Measurements from ENCODE around the gene RASAL1.

The RASAL1 gene

DNA sequence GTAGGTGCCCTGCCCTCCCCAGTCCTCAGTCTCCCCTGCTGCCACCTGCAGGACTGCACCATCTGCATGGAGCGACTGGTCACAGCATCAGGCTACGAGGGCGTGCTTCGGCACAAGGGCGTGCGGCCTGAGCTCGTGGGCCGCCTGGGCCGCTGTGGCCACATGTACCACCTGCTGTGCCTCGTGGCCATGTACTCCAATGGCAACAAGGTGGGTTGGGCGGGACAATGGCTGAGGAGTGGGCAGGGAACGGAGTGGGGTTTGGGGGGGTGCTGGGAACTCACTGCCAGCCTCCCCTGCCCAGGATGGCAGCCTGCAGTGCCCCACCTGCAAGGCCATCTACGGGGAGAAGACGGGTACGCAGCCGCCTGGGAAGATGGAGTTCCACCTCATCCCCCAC is 40.8 kb downstream of the RASAL1 start:
- DNase-seq, result no peak

DNA sequence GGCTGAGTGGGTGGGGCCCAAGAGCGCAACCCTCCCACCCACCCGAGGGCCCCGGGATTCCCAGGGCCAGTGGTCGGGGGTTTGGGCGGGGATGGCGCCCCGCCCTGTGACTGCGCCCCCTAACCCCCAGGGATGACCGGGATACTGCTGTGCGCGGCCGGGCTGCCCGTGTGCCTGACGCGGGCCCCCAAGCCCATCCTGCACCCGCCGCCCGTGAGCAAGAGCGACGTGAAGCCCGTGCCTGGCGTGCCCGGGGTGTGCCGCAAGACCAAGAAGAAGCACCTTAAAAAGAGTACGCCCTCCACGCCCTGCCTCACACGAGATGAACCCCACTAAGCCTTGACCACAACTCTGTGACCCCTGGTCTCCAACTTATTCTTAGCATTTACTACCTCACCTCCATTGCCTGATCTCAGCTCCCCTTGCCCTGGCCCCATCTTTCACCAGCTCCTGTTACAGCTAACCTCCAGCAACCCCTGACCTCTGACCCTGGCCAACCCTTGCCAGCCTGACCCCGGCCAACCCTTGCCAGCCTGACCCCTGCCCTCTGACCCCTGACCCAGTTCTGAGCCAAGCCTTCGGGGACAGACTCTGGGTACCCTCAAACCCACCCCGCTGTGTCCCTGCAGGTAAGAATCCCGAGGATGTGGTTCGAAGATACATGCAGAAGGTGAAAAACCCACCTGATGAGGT is 42.0 kb downstream of the RASAL1 start:
- no peak for DNase-seq

DNA sequence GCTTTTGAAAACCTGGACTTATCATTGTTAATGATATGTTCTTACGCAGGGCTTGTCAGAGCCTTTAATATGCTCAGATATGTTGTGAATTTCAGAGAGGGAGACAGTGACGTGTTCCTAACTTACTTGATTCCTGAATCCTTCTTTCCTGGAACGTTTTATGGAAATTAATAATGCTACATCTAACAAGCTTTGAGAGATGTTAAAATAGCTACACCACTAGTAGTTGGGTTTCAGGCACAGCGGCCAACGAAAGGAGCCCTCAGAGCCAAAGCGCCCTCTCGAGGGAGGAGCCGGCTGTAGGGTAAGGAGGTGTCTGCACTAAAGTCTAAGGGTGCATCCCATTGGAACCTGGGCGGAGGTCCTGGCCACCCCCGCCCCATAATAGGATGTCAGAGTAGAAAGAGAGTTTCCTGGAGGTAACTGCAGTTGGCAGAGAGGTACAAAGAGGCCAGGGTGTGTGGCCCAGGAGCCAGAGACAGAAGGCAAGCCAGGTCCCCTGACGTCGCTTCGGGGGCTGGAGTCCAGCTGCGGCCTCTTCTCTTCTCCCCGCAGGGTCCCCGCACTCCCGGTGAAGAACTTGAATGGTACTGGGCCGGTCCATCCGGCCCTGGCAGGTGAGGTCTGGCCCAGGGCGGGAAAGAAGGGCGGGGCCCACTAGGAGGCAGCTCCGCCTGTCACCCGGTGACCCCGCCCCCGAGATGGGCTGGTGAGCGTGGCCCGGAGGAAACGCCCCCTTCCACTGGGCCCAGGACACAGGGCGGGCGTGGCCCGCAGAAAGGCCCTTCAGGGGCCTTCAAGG is 42.8 kb downstream of the RASAL1 start:
- DNase-seq, result no peak

DNA sequence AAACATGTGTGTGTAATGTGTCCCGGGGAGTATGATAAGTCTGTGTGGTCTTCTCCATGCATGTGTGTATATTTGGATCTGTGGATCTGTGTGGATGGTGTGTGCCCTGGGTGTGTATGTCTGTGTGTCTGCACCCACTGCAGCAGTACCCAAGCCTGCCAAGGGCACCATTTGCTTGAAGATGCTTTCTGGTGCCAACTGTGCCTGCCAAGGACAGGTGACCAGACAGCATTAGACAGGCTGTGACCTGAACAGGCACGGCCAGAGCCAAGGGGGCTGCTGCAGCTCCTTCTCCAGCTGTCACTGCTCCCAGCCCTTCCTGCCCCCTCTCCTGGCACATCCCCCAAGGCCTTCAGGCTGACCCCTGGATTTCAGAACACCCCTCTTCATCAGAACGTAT is 44.1 kb downstream of the RASAL1 start:
- DNase-seq, result no peak

DNA sequence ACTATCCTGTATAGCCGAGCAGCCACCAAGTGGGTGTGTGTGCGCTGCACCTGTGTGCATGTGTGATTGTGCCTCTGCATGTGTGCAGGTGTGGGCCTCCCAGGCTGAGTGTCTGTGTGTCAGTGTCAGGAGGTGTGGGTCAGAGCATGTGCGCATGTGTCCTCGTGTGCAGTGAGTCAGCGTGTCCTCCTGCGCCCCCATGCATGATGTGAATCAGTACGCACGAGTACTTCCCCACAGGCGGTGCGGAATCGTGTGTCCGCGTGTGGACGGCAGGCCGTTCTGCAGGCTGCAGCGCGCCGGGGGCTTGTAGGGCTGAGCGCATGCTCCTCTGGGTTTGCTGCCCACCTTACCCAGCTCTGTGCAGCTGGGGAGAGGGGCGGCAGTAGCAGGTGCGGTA is 44.8 kb downstream of the RASAL1 start:
- no peak for DNase-seq

DNA sequence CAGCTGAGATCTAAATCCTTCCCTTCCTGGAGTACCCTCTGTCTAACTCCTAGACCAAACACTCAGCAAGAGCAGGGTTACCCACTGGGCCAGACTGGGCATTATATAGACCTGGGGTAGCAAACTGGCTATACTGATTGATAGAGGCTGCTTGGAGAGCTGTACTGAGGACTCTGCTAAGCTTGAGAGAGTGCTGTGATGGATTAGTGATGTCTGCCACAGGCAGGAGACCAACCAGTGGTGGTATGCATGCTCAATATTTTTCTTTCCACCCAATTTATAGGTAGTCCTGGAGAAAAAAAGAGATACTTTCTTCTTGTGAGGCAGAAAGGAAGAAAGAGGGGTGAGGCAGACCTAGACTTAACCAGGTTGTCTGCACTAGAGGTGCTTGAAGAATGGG is 45.7 kb downstream of the RASAL1 start:
- no peak for DNase-seq

DNA sequence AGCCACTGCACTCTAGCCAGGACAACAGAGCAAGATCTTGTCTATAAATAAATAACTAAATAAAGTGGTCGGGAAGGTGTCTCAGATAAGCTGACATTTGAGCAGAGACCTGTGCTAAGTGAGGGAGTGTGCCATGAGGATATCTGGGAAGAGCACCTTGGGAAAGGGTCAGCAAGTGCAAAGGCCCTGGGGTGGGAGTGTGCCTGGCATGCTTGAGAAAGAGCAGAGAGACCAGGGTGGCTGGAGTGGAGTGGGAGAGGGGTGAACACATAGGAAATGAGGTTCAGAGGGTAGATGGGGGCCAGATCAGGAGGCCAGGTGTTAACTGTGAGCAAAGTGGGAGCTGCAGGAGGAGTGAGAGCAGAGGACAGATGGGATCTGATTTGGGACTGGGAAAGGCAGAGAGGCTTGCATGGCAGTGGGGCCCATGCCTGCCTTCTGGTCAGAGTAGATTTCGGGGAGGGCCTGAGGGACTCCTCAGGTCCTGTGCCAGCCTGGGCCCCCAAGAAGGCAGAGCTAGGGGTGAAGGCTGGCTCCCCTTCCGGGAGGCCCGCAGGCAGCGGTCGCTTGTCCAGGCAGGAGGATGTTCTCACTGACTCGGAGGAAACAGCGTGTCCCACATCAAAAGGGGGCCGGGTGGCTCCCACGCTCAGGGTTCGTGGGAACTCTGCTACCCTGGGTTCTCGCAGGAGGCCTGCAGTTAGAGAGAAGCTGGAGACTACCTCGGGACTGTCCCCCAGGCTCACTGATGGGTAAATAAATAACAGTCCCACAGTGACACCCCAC is 46.4 kb downstream of the RASAL1 start:
- peak; percentile 78 for DNase-seq

DNA sequence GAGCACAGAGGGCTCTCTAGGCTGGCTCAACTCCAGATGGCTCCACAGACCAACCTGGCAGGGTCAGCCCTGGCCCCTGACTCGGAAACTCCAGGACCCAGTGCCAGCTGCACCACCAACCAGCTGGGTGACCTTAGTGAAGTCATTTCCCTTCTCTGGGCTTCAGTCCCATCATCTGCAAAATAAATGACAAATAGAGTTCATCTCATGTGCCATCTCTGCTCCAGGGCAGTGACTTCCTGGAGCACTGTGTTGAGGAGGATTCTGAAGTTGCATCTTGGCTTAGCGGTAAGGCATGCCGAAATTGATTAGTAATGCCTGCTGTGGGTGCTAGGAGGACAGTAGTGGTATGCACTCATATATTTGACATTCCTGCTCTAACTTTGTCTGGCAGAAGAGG is 47.5 kb downstream of the RASAL1 start:
- no peak for DNase-seq

DNA sequence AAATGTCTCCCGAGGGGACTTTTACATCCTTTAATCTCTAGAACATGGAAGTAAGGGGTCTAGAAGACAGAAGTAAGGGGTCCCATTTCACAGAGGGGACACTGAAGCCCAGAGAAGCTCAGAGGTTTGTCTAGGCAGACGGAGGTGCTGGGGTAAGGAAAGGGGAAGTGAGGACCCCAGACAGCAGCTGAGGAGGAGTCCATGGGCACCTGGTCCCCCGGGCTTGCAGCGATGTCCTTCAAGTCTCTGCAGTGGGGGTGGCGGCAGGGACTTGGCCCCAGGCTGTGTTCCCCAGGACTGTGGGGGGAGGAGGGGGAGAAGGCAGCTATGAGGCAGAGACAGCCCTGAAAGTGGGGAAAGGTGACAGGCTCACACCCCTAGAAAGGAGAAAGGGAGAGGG is 48.4 kb downstream of the RASAL1 start:
- no peak for DNase-seq

DNA sequence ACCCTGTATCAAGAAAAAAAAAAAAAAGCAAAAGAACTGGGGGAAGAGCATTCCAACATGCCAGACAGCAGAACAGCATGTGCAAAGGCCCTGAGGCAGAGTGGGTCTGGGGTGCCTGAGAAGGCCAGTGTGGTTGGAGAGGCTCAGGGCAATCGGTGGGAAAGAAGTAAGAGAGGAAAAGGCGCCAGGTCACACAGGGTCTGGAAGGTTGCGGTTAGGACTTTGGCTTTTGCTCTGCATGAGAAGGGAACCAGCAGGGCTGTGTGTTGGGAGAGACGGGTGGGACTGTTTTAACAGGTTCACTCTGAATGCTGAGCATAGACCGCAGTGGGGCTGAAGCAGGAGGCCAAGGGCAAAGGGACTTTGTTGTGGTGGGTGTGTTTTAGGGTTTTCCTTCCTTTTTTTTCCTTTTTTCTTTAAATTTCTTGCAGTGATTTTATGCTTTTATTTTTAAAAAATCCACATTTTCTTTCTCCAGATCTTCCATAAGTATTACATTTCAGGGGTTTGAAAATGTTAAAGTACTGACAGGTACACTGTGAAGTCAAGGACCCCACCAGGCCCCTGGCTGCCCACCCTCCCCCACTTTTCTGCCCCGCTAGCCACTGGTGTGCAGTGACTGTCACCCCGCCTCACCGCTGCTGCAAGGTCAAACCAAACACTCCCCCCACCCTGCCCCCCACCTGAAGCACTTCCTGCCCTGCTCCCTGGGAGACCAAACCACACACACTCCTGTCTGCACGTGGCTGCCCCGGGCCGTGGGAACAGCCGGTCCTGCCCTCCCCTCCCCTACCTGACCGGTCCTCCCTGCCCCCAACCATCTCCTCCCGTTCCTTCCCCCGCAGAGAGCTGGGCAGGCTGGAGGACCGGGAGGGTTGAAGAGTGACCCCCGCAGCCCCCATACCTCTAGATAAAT is 49.1 kb downstream of the RASAL1 start:
- peak; percentile 19 for DNase-seq

DNA sequence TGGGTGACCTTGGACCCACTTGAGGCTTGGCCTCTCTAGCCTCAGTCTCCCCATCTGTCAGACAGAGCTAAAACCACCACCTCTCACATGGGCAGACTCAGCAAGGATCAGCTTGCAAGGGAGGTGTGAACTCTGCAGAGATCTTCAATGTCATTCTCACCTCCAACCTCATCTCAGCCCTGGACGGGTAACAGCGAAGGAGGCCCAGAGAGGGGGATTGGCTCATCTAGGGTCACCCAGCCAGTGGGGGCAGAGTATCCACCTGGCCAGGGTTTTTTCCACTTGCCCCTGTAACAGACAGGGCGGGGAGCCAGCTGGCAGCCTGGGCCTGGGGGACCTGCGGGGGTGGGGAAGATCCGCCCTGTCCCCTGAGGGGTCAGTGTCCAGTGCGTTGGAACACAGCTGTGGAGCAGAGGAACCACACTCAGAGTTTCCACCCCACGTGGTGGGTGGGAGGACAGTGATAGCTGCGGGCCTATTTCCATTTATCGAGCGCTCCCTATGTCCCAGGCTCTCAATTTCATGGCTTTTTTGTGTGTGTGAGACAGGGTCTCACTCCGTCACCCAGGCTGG is 51.6 kb downstream of the RASAL1 start:
- no peak for DNase-seq

DNA sequence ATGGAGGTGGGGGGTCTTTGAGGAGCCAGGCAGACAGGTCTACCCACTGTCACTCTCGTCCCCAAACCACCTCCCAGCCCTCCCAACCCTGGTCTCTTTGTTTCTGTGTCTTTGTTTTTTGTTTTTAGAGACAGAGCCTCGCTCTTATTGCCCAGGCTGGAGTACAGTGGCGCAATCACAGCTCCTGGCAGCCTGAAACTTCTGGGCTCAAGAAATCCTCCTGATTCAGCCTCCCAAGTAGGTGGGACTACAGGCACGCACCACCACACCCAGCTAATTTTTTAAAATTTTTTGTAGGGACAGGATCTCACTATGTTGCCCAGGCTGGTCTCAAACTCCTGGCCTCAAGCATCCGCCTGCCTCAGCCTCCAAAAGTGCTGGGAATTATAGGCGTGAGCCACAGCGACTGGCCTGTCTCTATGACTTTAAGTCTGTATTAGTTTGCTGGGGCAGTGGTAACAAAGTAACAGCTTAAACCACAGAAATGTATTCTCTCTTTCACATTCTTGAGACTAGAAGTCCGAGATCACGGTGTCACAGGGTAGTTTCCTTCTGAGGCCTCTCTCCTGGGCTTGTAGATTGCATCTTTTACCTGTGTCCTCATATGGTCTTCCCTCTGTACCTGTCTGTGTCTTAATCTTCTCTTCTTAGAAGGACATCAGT is 52.9 kb downstream of the RASAL1 start:
- DNase-seq, result no peak

DNA sequence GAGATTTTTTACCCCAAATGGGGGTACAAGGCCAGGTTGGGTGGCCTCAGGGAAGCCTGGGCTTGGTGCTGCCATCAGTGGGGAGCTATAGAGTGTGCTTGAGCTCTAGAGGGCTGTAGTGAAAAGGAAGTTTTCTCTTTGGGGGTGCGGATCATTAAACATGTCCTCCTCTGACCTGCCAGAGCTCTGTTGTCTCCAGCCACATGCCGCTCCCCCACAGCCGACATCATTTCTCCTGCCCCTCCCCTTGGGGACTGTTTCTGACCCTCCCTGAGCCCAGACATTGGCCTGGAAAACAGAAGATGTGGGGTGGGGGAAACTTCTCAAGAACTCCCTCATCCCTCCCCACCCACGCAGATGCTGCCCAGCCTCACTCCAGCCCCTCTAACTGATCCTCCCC is 53.7 kb downstream of the RASAL1 start:
- no peak for DNase-seq

DNA sequence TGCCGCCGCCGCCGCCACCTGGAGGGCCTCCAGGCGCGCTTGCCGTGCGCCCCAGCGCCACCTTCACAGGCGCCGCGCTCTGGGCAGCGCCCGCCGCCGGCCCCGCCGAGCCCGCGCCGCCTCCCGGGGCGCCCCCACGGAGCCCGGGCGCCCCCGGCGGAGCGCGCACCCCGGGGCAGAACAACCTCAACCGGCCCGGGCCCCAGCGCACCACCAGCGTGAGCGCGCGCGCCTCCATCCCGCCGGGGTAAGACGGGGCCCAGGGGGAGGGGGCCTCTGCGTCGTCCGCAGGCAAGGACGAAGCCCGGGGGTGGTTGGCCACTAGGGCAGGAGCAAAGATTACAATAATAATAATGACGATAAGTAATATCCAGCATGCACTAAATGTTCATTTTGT is 57.7 kb downstream of the RASAL1 start:
- no peak for DNase-seq

DNA sequence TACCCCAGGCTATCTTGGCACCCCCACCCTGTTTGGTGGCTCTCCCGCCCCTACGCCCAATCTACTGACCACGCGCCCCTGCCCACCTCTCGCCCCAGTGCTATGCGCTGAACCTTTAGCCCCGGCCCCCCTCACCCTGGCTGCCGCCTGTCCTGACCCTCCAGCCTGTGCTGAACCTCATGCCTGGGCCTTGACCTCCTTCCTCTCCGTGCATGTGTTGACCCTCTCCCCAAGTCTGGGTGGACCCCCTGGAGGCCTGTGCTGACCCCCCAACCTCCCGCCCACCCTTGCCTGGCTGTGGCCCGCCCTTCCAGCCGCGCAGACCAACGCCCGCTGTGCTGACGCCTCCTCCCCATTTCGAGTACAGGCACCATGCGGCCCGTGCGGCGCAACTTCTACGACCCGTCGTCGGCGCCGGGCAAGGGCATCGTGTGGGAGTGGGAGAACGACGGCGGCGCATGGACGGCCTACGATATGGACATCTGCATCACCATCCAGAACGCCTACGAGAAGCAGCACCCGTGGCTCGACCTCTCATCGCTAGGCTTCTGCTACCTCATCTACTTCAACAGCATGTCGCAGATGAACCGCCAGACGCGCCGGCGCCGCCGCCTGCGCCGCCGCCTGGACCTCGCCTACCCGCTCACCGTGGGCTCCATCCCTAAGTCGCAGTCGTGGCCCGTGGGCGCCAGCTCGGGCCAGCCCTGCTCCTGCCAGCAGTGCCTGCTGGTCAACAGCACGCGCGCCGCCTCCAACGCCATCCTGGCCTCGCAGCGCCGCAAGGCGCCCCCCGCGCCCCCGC is 58.3 kb downstream of the RASAL1 start:
- DNase-seq, result no peak

DNA sequence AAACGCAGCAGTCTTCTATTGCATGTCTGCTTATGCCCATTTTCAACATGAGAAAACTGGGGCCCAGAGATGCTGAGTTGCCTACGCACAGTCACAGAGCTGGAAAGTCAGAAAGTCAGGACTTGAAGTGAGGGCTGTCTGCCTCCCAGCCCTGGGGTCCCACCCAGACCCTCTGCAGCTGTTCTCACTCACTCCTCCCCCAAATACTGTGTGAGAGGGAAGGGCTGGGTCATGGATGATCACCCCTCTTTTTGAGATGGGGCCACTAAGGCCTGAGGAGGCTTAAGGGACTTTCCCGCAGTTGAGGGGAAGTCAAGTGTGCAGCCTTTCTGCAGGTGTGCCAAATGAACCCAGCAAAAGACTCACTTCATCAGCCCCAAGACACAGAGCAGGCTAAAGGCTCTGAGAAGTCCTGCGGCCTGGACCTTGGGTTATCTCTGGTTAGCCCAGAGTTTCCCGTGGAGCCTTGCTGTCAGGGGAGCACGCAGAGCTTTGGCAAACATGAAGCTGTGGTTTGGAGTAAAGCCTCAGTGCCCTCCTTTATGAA is 60.4 kb downstream of the RASAL1 start:
- no peak for DNase-seq

DNA sequence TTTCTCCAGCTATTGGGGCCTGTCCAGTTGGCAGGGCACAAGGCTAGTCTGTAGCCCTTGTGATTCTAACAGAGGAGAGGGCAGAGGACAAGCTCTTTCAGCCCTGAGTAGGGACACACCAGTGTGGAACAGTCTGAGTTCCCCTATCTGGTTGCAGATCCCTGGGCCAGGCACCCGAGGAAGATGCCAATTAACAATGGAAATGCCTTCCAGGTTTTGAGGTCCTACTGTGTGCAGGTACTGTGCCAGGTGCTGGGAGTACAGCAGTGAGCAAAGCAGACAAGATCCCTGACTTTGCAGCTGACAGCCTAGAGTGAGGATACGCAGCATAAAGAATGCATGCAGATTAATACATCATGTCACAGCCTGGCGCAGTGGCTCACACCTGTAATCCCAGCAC is 62.0 kb downstream of the RASAL1 start:
- no peak for DNase-seq

DNA sequence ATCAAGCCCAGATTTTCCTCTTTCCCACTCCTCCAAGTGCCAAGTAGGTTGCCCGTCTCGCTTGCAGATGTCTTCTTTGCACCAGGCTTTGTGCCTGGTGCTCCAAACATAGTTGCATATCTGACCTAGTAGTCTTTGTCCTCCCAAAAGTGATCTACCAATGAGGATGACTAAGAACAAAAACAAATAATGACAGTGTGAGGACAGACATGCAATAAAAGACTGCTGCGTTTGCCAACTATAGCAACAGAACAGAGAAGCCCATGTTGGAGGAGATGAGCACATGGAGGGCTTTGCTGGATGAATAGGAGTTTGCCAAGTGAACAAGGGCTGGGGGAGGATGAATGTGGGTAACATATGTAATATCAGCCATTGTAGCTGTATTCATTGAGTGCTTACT is 63.4 kb downstream of the RASAL1 start:
- DNase-seq, result no peak

DNA sequence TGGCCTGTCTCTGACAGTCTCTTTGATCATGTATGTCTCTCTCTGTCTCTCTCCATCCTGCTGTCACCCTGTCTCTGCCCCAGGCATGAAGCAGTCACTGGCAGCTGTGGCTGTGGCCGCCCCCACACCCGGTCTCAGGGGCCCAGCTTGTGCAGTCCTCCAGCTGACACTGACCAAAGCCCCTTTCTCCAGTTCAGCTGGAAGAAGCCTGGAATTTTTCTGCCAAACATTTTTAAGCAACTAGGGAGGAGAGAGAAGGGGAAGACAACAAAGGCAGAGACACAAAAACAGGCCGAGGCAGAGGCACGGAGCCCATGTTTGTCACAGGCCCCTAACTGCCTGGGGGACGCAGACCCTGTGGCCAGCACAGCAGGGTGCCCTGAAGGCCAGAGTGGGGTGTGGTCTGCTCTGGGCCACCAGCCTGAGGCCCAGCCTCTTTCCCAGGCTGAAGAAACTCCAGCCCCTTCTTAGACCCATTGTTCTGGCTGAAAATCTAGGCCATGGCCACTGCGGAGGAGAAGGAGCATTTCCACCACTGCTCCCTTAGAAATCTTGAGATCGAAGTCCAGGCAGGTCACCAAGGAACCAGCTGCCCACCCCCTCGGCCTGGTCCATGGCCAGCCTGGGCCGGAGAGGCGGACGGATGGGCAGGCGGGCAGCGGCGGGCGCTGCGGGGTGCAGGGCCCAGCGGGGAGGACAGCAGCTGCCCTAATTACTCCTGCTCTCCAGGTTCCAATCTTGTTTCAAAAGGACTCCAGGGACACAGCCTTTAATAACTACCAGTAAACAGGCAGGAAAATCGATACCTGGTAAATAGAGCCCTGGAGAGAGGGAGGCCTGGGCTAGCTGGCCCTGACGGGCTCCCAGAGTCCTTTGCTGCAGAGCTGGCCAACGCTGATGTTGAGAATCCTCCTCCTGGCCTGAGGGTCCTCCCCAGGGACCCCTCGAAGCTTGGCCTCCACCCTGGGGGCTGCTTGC is 64.1 kb downstream of the RASAL1 start:
- no peak for DNase-seq
